Caco-2 (cell line): ENCODE results near the gene PLA2G4B. TPM values are rescaled to one million over a fixed set of nuclear protein-coding genes. Genes with fewer than 3 reads are reported as not detected.

Experiments
- BruUV-seq: library from RNA; stranded (reverse); fragments of 400-500 nt; replicated peaks from 2 replicates; lab custom pipeline; 2021; lab: Mats Ljungman, UMichigan
- CTCF ChIA-PET: fragments of 300-600 bp; sonication (Branson Sonifier 250); formaldehyde crosslinking; loops from one replicate; lab custom pipeline; 2022; ENCODE audit warnings: antibody characterized with exemption; lab: Charles Lee
- POLR2A ChIA-PET: fragments of 300-600 bp; sonication (Branson Sonifier 250); formaldehyde crosslinking; loops from one replicate; lab custom pipeline; 2022; ENCODE audit warnings: antibody characterized with exemption; lab: Charles Lee
- DNase-seq, 2 experiments: peaks; one replicate each; pipeline versions ENCODE4 v3.0.0 to v3.0.0-alpha.2; 2020 to 2022
- H3K27me3 ChIP-seq: replicated peaks from 2 replicates; pipeline ENCODE4 v1.6.0; 2011; ENCODE audit warnings: low read length; ENCODE audit not compliant: control insufficient read depth, insufficient read depth
- H3K36me3 ChIP-seq: 2 replicates; pipeline ENCODE4 v1.5.1; 2011; ENCODE audit warnings: low read length; ENCODE audit not compliant: control insufficient read depth, insufficient read depth
- H3K4me1 ChIP-seq: fragments of 250-450 bp; sonication (Bioruptor Pico); 2 replicates; pipeline ENCODE4 v1.5.1; 2020; ENCODE audit warnings: mild to moderate bottlenecking
- H3K4me3 ChIP-seq: 2 replicates; pipeline ENCODE4 v1.5.1; 2011; ENCODE audit warnings: low read depth, mild to moderate bottlenecking, control low read depth, low read length
- H3K9me3 ChIP-seq: fragments of 250-450 bp; sonication (Bioruptor Pico); 2 replicates; pipeline ENCODE4 v1.5.1; 2020; ENCODE audit warnings: mild to moderate bottlenecking, moderate library complexity
- H3K27ac Mint-ChIP-seq: one replicate; pipeline ENCODE4 v1.8.0; 2022; ENCODE audit warnings: mixed read lengths; ENCODE audit not compliant: unreplicated experiment
- H3K27me3 Mint-ChIP-seq: one replicate; pipeline ENCODE4 v1.8.0; 2022; ENCODE audit warnings: mixed read lengths; ENCODE audit not compliant: insufficient read depth, unreplicated experiment
- H3K36me3 Mint-ChIP-seq: one replicate; pipeline ENCODE4 v1.8.0; 2022; ENCODE audit warnings: mild to moderate bottlenecking, mixed read lengths; ENCODE audit not compliant: insufficient read depth, unreplicated experiment
- H3K4me1 Mint-ChIP-seq: one replicate; pipeline ENCODE4 v1.8.0; 2022; ENCODE audit warnings: low read depth, mixed read lengths; ENCODE audit not compliant: unreplicated experiment
- H3K4me3 Mint-ChIP-seq: one replicate; pipeline ENCODE4 v1.8.0; 2022; ENCODE audit warnings: mild to moderate bottlenecking, moderate library complexity, mixed read lengths; ENCODE audit not compliant: unreplicated experiment
- H3K9me3 Mint-ChIP-seq: one replicate; pipeline ENCODE4 v1.8.0; 2022; ENCODE audit warnings: mixed read lengths; ENCODE audit not compliant: unreplicated experiment
- CTCF ChIP-seq, 2 experiments: fragments of 200-600 bp in 1 of 2; IDR thresholded peaks; 1 replicate in 1 of 2; 2 replicates in 1 of 2; pipeline versions ENCODE4 v1.5.1 to v1.8.0; 2011 to 2022; ENCODE audit warnings: antibody characterized with exemption in 1 of 2, control low read depth in 1 of 2, inconsistent platforms in 1 of 2, low read depth in 1 of 2, low read length in 1 of 2, mild to moderate bottlenecking in 1 of 2, moderate library complexity in 1 of 2; ENCODE audit not compliant: insufficient read depth in 1 of 2, severe bottlenecking in 1 of 2, unreplicated experiment in 1 of 2
- intact Hi-C: fragments of 100-400 bp; cut with micrococcal nuclease; formaldehyde crosslinking; loops from one replicate; pipeline ENCODE4 v1.10.0; 2022; ENCODE audit not compliant: unreplicated experiment
- total RNA-seq: library from RNA; stranded (reverse); gene quantifications from 2 replicates; pipeline ENCODE4 v1.2.3, GENCODE V29; 2022

Gene PLA2G4B
- total RNA-seq, 1 experiment from 2014 or later: 6.0 TPM

GRCh38 chr15:41812820-41813375, 25.7 kb upstream of the PLA2G4B start:
- H3K4me3 ChIP-seq: no peak overlapping the region
- no peaks in the 10 kb centered on the region for H3K4me1 ChIP-seq
- CTCF ChIA-PET: interaction anchor here (0.6 to 2.0 kb wide), 2 partner anchors 39 to 76 kb away, joined by 4 to 8 read pairs; partner anchors contain the start of gene MAPKBP1
- H3K36me3 ChIP-seq: peaks cover 2% of the 10 kb centered on the region; the same call in 1 of the 2 replicates
- H3K9me3 Mint-ChIP-seq: no peaks in the 10 kb centered on the region
- intact Hi-C loops: loop anchor here (5.0 kb wide), 1 partner anchor 346 kb away; no protein-coding TSS in a partner anchor
- no peak for DNase-seq
- no peak overlapping the region for H3K4me3 Mint-ChIP-seq
- POLR2A ChIA-PET: no interaction called here
- no peak overlapping the region for H3K27ac Mint-ChIP-seq
- no peaks in the 10 kb centered on the region for H3K27me3 Mint-ChIP-seq
- H3K9me3 ChIP-seq: no peaks in the 10 kb centered on the region
- H3K4me1 Mint-ChIP-seq: no peaks in the 10 kb centered on the region
- no peak for TF ChIP-seq CTCF (IDR thresholded peaks at IDR 0.05; ENCODE audit: insufficient read depth in 1 of 2, low read depth in 1 of 2, low read length in 1 of 2, severe bottlenecking in 1 of 2, unreplicated experiment in 1 of 2)
- H3K27me3 ChIP-seq: no peaks in the 10 kb centered on the region
- BruUV-seq: no TSS peak
- H3K36me3 Mint-ChIP-seq: peaks cover 13% of the 10 kb centered on the region

GRCh38 chr15:41813426-41813825, 25.2 kb upstream of the PLA2G4B start:
- Histone ChIP-seq H3K4me3 (no peak overlapping the region), H3K9me3 (no peaks in the 10 kb centered on the region), H3K4me1 (no peaks in the 10 kb centered on the region), H3K36me3 (peaks cover 2% of the 10 kb centered on the region; the same call in 1 of the 2 replicates), H3K27me3 (no peaks in the 10 kb centered on the region)
- no peak overlapping the region for H3K4me3 Mint-ChIP-seq
- ChIA-PET CTCF (interaction anchor here (2.0 kb wide), 1 partner anchor 39 kb away, joined by 8 read pairs; the partner anchor contains the start of gene MAPKBP1), POLR2A (no interaction called here)
- no TSS peak for BruUV-seq
- H3K9me3 Mint-ChIP-seq: no peaks in the 10 kb centered on the region
- intact Hi-C loops: loop anchor here (5.0 kb wide), 1 partner anchor 346 kb away; no protein-coding TSS in a partner anchor
- no peaks in the 10 kb centered on the region for H3K4me1 Mint-ChIP-seq
- DNase-seq: no peak
- no peak overlapping the region for H3K27ac Mint-ChIP-seq
- no peaks in the 10 kb centered on the region for H3K27me3 Mint-ChIP-seq
- peaks cover 13% of the 10 kb centered on the region for H3K36me3 Mint-ChIP-seq
- no peak for TF ChIP-seq CTCF (IDR thresholded peaks at IDR 0.05; ENCODE audit: insufficient read depth in 1 of 2, low read depth in 1 of 2, low read length in 1 of 2, severe bottlenecking in 1 of 2, unreplicated experiment in 1 of 2)

GRCh38 chr15:41814534-41814933, 24.1 kb upstream of the PLA2G4B start:
- Histone ChIP-seq H3K9me3 (no peaks in the 10 kb centered on the region), H3K4me3 (no peak overlapping the region), H3K27me3 (no peaks in the 10 kb centered on the region), H3K36me3 (peaks cover 2% of the 10 kb centered on the region; the same call in 1 of the 2 replicates), H3K4me1 (no peaks in the 10 kb centered on the region)
- BruUV-seq: no TSS peak
- POLR2A ChIA-PET: no interaction called here
- Mint-ChIP-seq H3K36me3 (peaks cover 14% of the 10 kb centered on the region), H3K4me3 (no peak overlapping the region), H3K27me3 (no peaks in the 10 kb centered on the region), H3K27ac (no peak overlapping the region), H3K4me1 (no peaks in the 10 kb centered on the region), H3K9me3 (no peaks in the 10 kb centered on the region)
- DNase-seq: no peak
- intact Hi-C loops: loop anchor here (5.0 kb wide), 1 partner anchor 347 kb away; no protein-coding TSS in a partner anchor
- TF ChIP-seq CTCF (IDR thresholded peaks at IDR 0.05; ENCODE audit: insufficient read depth in 1 of 2, low read depth in 1 of 2, low read length in 1 of 2, severe bottlenecking in 1 of 2, unreplicated experiment in 1 of 2): no peak
- CTCF ChIA-PET: interaction anchor here (2.0 kb wide), 1 partner anchor 40 kb away, joined by 8 read pairs; the partner anchor contains the start of gene MAPKBP1
